BLaER1 (cell line): ENCODE results near the gene OPN5.

Source experiments
- H3K27ac ChIP-seq: shearing (Covaris generic); formaldehyde crosslinking; 2 replicates; pipeline ENCODE4 v1.8.1; 2022
- H3K27me3 ChIP-seq: shearing (Covaris generic); formaldehyde crosslinking; 2 replicates; pipeline ENCODE4 v1.8.1; 2022
- H3K36me3 ChIP-seq: shearing (Covaris generic); formaldehyde crosslinking; 2 replicates; pipeline ENCODE4 v1.8.1; 2022
- H3K4me1 ChIP-seq: shearing (Covaris generic); formaldehyde crosslinking; 2 replicates; pipeline ENCODE4 v1.8.1; 2022
- H3K4me2 ChIP-seq: shearing (Covaris generic); formaldehyde crosslinking; 2 replicates; pipeline ENCODE4 v1.8.1; 2022
- H3K4me3 ChIP-seq: shearing (Covaris generic); formaldehyde crosslinking; 2 replicates; pipeline ENCODE4 v1.8.1; 2022
- H3K9ac ChIP-seq: shearing (Covaris generic); formaldehyde crosslinking; 2 replicates; pipeline ENCODE4 v1.8.1; 2022
- H3K9me3 ChIP-seq: shearing (Covaris generic); formaldehyde crosslinking; 2 replicates; pipeline ENCODE4 v1.8.1; 2022
- H4K20me1 ChIP-seq: shearing (Covaris generic); formaldehyde crosslinking; 2 replicates; pipeline ENCODE4 v1.8.1; 2022
- Cebpa-rat ChIP-seq: shearing (Covaris generic); IDR thresholded peaks from 2 replicates; pipeline ENCODE4 v1.8.1; 2022

Gene OPN5

DNA sequence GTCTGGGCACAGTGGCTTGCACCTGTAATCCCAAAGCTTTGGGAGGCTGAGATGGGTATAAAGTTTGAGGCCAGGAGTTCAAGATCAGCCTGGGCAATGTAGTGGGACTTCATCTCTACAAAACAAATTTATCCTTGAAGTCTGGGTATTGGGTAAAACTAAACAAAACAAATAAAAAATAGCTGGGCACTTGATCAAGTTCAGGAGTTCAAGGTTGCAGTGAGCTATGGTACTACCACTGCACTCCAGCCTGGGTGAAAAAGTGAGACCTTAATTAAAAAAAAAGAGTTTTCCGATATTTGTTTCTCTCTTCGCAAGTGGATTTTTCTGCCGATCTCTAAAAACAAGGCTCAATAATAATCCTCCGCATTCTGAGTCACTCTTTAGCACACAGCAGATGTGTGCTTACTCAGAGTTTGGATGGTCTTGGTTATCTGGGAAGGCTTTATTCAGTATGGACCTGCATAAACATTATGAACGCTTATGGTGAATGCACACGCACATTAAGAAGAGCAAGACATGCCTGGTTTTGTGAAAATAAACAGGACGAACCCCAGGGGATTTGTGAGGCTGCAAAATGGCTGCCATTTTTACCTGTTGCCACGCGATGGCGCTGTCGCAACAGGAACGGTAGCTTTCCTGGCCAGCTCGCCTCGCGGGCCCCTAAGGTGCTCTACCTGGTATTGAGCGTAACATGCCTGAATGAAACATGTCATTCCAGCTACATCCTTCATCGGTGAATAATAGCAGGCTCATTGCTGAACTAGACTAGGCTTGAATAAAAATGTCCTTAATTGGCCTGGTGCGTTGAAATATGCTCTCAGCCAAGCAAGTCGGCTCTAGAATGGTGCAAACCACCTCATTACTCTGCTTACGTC is 6.0 kb downstream of the OPN5 start:
- no peak overlapping the region for H3K9ac ChIP-seq
- no peak overlapping the region for H3K4me2 ChIP-seq
- no peak for TF ChIP-seq Cebpa-rat

DNA sequence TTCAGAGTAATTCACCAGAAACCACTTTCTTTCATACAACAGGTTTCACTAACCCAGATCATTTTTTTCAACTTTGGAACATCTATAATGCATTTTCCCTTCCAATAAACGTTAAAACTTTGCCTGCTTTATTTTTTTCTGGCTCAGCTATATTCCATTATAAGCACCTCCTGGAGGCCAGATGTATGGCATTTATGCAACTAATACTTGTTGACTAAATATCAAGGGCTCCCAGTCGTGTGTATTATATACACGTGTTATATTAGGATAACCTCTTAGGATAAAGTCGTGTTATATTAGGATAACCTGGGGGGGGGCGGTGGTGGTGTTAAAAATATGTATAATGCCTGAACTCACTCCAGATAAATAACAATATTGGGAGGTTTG is 6.7 kb downstream of the OPN5 start:
- Histone ChIP-seq H3K36me3 (no peaks in the 10 kb centered on the region), H3K9me3 (no peaks in the 10 kb centered on the region), H3K9ac (no peak overlapping the region), H3K27me3 (no peaks in the 10 kb centered on the region), H3K27ac (no peak overlapping the region), H3K4me3 (no peak overlapping the region), H3K4me1 (no peaks in the 10 kb centered on the region; the same call in 1 of the 2 replicates), H3K4me2 (no peak overlapping the region), H4K20me1 (no peaks in the 10 kb centered on the region)
- no peak for TF ChIP-seq Cebpa-rat

More for the DNA sequence above, 6.0 kb downstream of the OPN5 start:
- Histone ChIP-seq H3K27ac (no peak overlapping the region), H3K4me1 (no peaks in the 10 kb centered on the region; the same call in 1 of the 2 replicates), H3K27me3 (no peaks in the 10 kb centered on the region), H3K36me3 (no peaks in the 10 kb centered on the region), H4K20me1 (no peaks in the 10 kb centered on the region), H3K4me3 (no peak overlapping the region), H3K9me3 (no peaks in the 10 kb centered on the region)

DNA sequence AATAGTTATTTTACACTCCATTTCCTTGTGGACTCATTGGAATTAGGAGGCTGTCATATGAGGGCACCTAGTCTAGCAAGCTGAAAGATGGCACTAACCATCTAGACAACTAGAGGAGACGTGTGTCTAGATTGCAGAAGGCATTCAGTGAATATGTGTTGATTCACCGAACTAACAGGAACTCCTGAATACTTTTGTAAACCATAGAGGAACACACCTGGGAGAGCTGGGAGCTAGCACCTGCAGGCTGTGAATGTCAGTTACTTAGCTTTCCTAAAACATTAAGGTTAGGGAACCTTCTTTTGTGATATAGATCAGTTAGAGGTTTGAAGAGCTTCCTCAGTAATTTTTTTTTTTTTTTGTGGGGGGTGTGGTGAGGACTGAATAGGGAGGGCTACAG is 7.7 kb downstream of the OPN5 start:
- Histone ChIP-seq H3K4me1 (no peaks in the 10 kb centered on the region; the same call in 1 of the 2 replicates), H3K27ac (no peak overlapping the region), H4K20me1 (no peaks in the 10 kb centered on the region), H3K27me3 (no peaks in the 10 kb centered on the region), H3K36me3 (no peaks in the 10 kb centered on the region), H3K4me2 (no peak overlapping the region), H3K9ac (no peak overlapping the region), H3K9me3 (no peaks in the 10 kb centered on the region), H3K4me3 (no peak overlapping the region)
- no peak for TF ChIP-seq Cebpa-rat

DNA sequence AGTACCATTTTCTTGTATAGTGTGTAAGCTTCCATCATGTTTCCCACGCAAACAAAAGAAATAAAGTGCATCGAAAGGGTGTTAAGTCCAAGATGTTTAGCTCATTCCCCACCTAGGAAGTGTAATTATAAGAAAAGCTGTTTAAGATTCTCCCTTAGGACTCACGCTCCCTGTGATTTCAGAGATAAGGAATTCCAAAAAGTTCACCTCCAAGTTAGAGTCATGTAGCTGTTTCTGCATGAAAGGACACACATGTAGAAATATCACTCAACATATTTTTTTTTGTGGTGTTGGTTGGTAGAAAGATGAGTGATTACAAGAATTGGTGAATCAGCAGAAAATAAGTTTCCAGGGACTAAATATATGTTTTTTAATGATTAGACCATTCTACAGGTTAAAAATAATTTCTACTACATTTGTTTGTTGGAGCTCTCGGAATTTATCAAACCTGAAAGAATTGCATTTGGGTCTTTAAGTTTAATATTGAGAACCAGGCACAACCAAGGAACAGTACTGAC is 10.4 kb downstream of the OPN5 start:
- no peak overlapping the region for H3K4me2 ChIP-seq
- H3K27me3 ChIP-seq = no peaks in the 10 kb centered on the region
- H3K4me1 ChIP-seq = no peaks in the 10 kb centered on the region
- H3K9ac ChIP-seq = no peak overlapping the region
- no peaks in the 10 kb centered on the region for H3K9me3 ChIP-seq
- TF ChIP-seq Cebpa-rat = no peak
- no peaks in the 10 kb centered on the region for H3K36me3 ChIP-seq
- H3K4me3 ChIP-seq = no peak overlapping the region
- no peak overlapping the region for H3K27ac ChIP-seq
- no peaks in the 10 kb centered on the region for H4K20me1 ChIP-seq

DNA sequence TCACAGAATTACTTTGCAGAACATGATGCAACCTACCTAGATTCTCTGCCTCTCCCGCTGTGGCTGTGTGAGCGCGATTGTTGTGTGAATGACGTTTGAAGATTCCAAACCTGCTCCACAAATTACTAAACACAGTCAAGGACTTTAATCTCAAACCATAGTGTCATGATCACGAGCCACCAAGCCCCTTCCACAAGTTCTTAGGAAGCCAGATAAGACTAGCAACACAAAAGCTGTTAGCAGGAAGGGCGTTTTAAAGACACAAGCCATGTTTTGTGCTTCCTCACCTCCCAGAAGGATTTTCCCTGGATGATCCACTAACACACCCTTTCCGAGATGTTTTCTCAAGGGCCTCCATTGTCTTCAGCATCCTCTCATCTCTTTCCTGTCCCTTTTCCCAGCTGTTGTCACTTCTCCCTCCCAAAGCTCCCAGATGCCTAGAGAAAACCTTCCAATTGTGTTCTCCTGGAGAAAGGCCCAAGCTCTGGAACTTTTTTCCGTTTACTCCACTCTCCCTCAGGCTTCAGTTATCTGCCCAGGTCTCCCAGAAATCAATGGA is 12.8 kb downstream of the OPN5 start:
- no peaks in the 10 kb centered on the region for H3K27me3 ChIP-seq
- H3K4me1 ChIP-seq = no peaks in the 10 kb centered on the region
- H3K9ac ChIP-seq = no peak overlapping the region
- no peak overlapping the region for H3K4me3 ChIP-seq
- H3K4me2 ChIP-seq = no peak overlapping the region
- no peaks in the 10 kb centered on the region for H4K20me1 ChIP-seq
- no peaks in the 10 kb centered on the region for H3K36me3 ChIP-seq
- no peak overlapping the region for H3K27ac ChIP-seq
- H3K9me3 ChIP-seq = no peaks in the 10 kb centered on the region
- no peak for TF ChIP-seq Cebpa-rat

DNA sequence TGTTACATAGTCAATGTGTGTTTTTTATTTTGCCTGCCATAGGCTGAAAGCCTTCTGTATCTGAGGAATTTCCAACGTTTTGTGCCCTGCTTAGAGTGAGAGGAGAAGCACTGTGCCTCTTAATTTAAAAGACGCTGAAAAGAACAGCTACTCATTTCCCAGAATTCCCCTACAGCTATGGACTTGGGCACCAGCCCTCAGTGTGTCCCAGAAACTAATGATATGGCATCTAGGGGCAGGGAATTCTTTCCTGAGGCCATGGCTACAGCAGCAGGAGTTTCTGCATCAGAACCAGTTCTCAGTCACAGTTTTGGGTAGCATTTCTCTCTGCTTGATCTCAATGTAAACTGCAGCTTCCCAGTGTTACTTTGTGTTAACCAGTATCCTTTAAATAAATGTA is 20.2 kb downstream of the OPN5 start:
- no peak overlapping the region for H3K4me2 ChIP-seq
- H3K27me3 ChIP-seq = no peaks in the 10 kb centered on the region
- no peak overlapping the region for H3K4me3 ChIP-seq
- no peak for TF ChIP-seq Cebpa-rat
- no peak overlapping the region for H3K9ac ChIP-seq
- H4K20me1 ChIP-seq = no peaks in the 10 kb centered on the region
- no peak overlapping the region for H3K27ac ChIP-seq
- H3K36me3 ChIP-seq = no peaks in the 10 kb centered on the region
- no peaks in the 10 kb centered on the region for H3K9me3 ChIP-seq
- no peaks in the 10 kb centered on the region for H3K4me1 ChIP-seq

DNA sequence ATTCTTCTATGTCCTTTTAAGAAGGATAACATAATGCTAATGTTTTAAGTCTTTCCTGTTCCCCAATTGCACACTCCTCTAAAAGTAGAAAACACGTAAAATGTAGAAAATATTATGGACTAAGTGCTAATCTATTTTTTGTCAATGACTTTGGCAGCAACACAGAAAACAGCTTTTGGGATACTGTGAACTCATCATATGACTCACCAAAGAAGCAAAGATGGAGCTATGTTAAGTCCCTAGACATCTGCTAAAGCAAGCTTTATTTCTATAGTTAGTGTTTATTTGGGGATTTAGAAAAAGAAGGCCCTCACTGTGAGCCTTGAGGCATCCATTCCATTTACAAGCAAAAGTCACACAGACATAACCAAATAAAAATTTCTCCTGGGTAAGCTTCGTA is 23.0 kb downstream of the OPN5 start:
- no peaks in the 10 kb centered on the region for H3K9me3 ChIP-seq
- H3K4me1 ChIP-seq = no peaks in the 10 kb centered on the region
- no peaks in the 10 kb centered on the region for H3K27me3 ChIP-seq
- no peak overlapping the region for H3K4me2 ChIP-seq
- no peaks in the 10 kb centered on the region for H4K20me1 ChIP-seq
- H3K36me3 ChIP-seq = no peaks in the 10 kb centered on the region
- H3K4me3 ChIP-seq = no peak overlapping the region
- H3K27ac ChIP-seq = no peak overlapping the region
- H3K9ac ChIP-seq = no peak overlapping the region
- TF ChIP-seq Cebpa-rat = no peak

DNA sequence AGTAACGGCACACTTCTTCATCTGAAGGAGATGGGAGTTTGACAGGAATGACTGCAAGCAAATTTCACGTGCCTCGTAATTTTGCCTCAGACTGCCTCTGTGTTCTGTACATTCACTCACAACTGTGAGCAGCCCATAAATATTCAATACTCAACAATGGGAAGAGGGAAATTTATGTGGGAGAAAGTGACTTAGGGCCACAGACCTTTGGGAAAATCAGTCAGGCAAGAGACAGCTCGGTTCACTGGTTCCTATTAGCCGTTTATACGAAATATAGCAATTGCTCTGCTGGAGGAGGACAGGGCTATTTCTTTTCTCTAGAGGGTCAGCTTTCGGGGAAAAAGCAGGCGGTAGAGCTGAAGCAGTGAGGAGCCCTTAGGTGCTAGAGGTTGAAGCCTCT is 28.0 kb downstream of the OPN5 start:
- H3K27ac ChIP-seq = no peak overlapping the region
- TF ChIP-seq Cebpa-rat = no peak
- H4K20me1 ChIP-seq = no peaks in the 10 kb centered on the region
- H3K27me3 ChIP-seq = no peaks in the 10 kb centered on the region
- no peaks in the 10 kb centered on the region for H3K4me1 ChIP-seq
- H3K4me3 ChIP-seq = no peak overlapping the region
- no peak overlapping the region for H3K4me2 ChIP-seq
- H3K9me3 ChIP-seq = no peaks in the 10 kb centered on the region
- no peaks in the 10 kb centered on the region for H3K36me3 ChIP-seq
- H3K9ac ChIP-seq = no peak overlapping the region

DNA sequence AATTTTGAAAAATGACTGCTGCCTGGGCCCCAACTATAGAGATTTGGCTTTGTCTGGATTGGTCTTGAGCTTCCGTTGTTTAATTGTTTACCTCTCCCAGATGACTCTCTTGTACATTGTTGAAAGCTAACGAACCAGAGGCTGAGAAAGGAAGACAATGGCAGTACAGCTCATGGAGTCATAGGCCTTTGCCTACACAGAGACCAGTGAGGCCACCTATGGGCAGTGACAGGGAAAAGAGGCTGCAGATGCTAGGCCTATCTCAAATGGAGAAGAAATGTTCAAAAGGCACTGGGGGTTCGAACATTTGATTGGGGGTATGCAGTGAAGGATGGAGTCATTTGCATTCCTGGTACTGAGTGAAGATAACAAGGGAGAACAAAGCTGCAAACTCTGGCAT is 29.1 kb downstream of the OPN5 start:
- Histone ChIP-seq H3K4me2 (no peak overlapping the region), H3K9me3 (no peaks in the 10 kb centered on the region), H3K4me3 (no peak overlapping the region), H3K4me1 (no peaks in the 10 kb centered on the region), H3K36me3 (no peaks in the 10 kb centered on the region), H3K9ac (no peak overlapping the region), H3K27ac (no peak overlapping the region), H3K27me3 (no peaks in the 10 kb centered on the region), H4K20me1 (no peaks in the 10 kb centered on the region)
- no peak for TF ChIP-seq Cebpa-rat

DNA sequence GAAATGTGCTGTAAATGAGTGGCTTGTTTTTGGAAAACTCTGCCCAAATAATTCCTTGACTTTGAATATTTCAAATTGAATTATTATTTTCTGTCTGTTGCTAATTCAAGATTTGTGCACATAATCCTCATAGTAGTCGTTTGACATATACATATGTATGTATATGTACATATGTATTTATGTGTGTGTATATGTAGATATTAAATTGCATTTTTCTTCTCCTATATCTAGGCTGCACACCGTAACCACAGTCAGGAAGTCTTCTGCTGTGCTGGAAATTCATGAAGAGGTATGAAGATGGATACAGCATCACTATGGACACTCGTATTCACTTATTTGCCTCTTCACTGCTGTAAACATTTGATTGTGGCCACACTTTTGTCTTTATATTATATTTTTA is 29.6 kb downstream of the OPN5 start:
- no peak for TF ChIP-seq Cebpa-rat
- Histone ChIP-seq H3K4me3 (no peak overlapping the region), H3K4me1 (no peaks in the 10 kb centered on the region), H4K20me1 (no peaks in the 10 kb centered on the region), H3K9me3 (no peaks in the 10 kb centered on the region), H3K27me3 (no peaks in the 10 kb centered on the region), H3K9ac (no peak overlapping the region), H3K27ac (no peak overlapping the region), H3K4me2 (no peak overlapping the region), H3K36me3 (no peaks in the 10 kb centered on the region)
